Lung (tissue), 12 donors: ENCODE results near the gene FRMD8. TPM values are rescaled to one million over a fixed set of nuclear protein-coding genes. Genes with fewer than 3 reads are reported as not detected.
A peak's percentile ranks its signal among the peaks of the same experiment; 100 is the strongest.

Experiments
- ATAC-seq: fragments of 200-7000 bp; cut with Tn5 transposase; one replicate; pipeline ENCODE4 v1.9.1; 2020; ENCODE audit warnings: moderate number of reproducible peaks; ENCODE audit not compliant: insufficient read depth, low FRiP score
- DNase-seq, 3 donors: peaks; one replicate each; pipeline ENCODE4 v3.0.0-alpha.2; 2013 to 2017
- H3K27ac ChIP-seq, 2 donors: one replicate each; pipeline ENCODE4 v1.5.1; 2013; ENCODE audit warnings: mild to moderate bottlenecking in 2 of 2, moderate library complexity in 2 of 2, control low read depth in 1 of 2, inconsistent platforms in 1 of 2, low read depth in 1 of 2, low read length in 1 of 2
- H3K27me3 ChIP-seq, 3 donors: one replicate each; pipeline ENCODE4 v1.5.1; 2013; ENCODE audit warnings: low read length in 2 of 3; ENCODE audit not compliant: control insufficient read depth in 3 of 3, insufficient read depth in 3 of 3
- H3K36me3 ChIP-seq, 4 donors: one replicate each; pipeline ENCODE4 v1.5.1; 2013; ENCODE audit warnings: low read length in 4 of 4, mild to moderate bottlenecking in 1 of 4, moderate library complexity in 1 of 4; ENCODE audit not compliant: control insufficient read depth in 4 of 4, insufficient read depth in 4 of 4
- H3K4me1 ChIP-seq, 5 donors: one replicate each; pipeline ENCODE4 v1.5.1; 2013; ENCODE audit warnings: low read length in 5 of 5, mild to moderate bottlenecking in 2 of 5, moderate library complexity in 1 of 5; ENCODE audit not compliant: control insufficient read depth in 5 of 5, insufficient read depth in 5 of 5
- H3K4me3 ChIP-seq: one replicate; pipeline ENCODE4 v1.5.1; 2013; ENCODE audit warnings: mild to moderate bottlenecking, control low read depth, moderate library complexity
- H3K9ac ChIP-seq, 2 donors: one replicate each; pipeline ENCODE4 v1.5.1; 2013; ENCODE audit warnings: low read length in 2 of 2, control low read depth in 1 of 2; ENCODE audit not compliant: insufficient read depth in 1 of 2
- H3K9me3 ChIP-seq, 4 donors: one replicate each; pipeline ENCODE4 v1.5.1; 2013; ENCODE audit warnings: low read length in 3 of 4, mild to moderate bottlenecking in 1 of 4, moderate library complexity in 1 of 4; ENCODE audit not compliant: control insufficient read depth in 4 of 4, insufficient read depth in 3 of 4
- CTCF ChIP-seq: IDR thresholded peaks from 2 replicates; pipeline ENCODE4 v1.5.1; 2012; ENCODE audit warnings: mild to moderate bottlenecking; ENCODE audit errors: control extremely low read depth, extremely low read depth
- WGBS, 2 donors: extraction: QIAGEN DNeasy Blood & Tissue Kit; methylation state at CpG; one replicate each; pipeline ENCODE4 v1.1.7; 2013; 5-methylcytosine and 5-hydroxymethylcytosine counted together
- polyA plus RNA-seq, 2 donors: library from polyadenylated mRNA; stranded (reverse); fragments of 200-250 nt; gene quantifications; one replicate each; pipeline ENCODE4 v1.2.1, GENCODE V29; 2013
- total RNA-seq, 2 donors: library from RNA; depleted of rRNA in 1 of 2; stranded (reverse); fragments of >200 nt in 1 of 2; gene quantifications; one replicate each; pipeline ENCODE4 v1.2.1, GENCODE V29; 2014 to 2021
- donor health status: control.
- donor health status: control.
- donor health status: Bipolar disorder and iron deficiency.
- donor health status: healthy.
- donor health status: DM: yes; HTN: yes; CAD: no.

FRMD8 gene
- total and polyA plus RNA-seq, 4 donors = 15.8 to 39.9 (median 22.1) TPM

- DNase-seq (no peak), ATAC-seq (peak; percentile 5)
- H3K4me3 ChIP-seq = peak overlapping the region; percentile 51
- peaks cover 0 to 8% (median 8%) of the 10 kb centered on the region in 3 donors for H3K27me3 ChIP-seq
- no peak for TF ChIP-seq CTCF
- WGBS, 2 donors = 24 to 38% methylated on average over 16 of the region's 16 CpGs
- no peaks in the 10 kb centered on the region for H3K9me3 ChIP-seq
- peaks cover 17 to 24% (median 21%) of the 10 kb centered on the region in 4 donors for H3K36me3 ChIP-seq
- H3K4me1 ChIP-seq = peaks cover 0 to 13% (median 6%) of the 10 kb centered on the region in 5 donors
- peak overlapping the region; percentile 63 to 86 for H3K27ac ChIP-seq
- peak overlapping the region in 1 of 2 donors; percentile 79 for H3K9ac ChIP-seq
Measured at GRCh38 chr11:65353900-65354264, 32.6 kb upstream of the FRMD8 start.

- Histone ChIP-seq H3K9ac (peak within 1 kb of the TSS in 1 of 2 donors; percentile 79), H3K9me3 (no peaks in the 10 kb centered on the region), H3K4me1 (peaks cover 0 to 13% (median 6%) of the 10 kb centered on the region in 5 donors), H3K27ac (peak within 1 kb of the TSS; percentile 63 to 86), H3K27me3 (peaks cover 0 to 8% (median 8%) of the 10 kb centered on the region in 3 donors), H3K36me3 (peaks cover 12 to 21% (median 18%) of the 10 kb centered on the region in 4 donors), H3K4me3 (peak within 1 kb of the TSS; percentile 51)
- WGBS, 2 donors = 1% methylated on average over 64 to 79 of the region's 79 CpGs
- peak; percentile 96 for ATAC-seq
- peak; percentile 98 for DNase-seq
- TF ChIP-seq CTCF = no peak
Measured at GRCh38 chr11:65354265-65355012, 32.0 kb upstream of the FRMD8 start, which contains the start of gene TIGD3. TSS of gene TIGD3 (plus strand) at chr11:65354751. CDS start at chr11:65355809, 1,058 bp downstream.

- no peak for TF ChIP-seq CTCF
- DNase-seq (peak in 1 of 3 donors; percentile 14), ATAC-seq (peak; percentile 7)
- no peaks in the 10 kb centered on the region for H3K9me3 ChIP-seq
- peaks cover 0 to 13% (median 6%) of the 10 kb centered on the region in 5 donors for H3K4me1 ChIP-seq
- H3K9ac ChIP-seq = no peak overlapping the region
- WGBS, 2 donors = 1 to 2% methylated on average over 33 to 47 of the region's 47 CpGs
- H3K27ac ChIP-seq = no peak overlapping the region
- peak overlapping the region; percentile 43 for H3K4me3 ChIP-seq
- peaks cover 5 to 20% (median 12%) of the 10 kb centered on the region in 4 donors for H3K36me3 ChIP-seq
- H3K27me3 ChIP-seq = peaks cover 0 to 8% (median 8%) of the 10 kb centered on the region in 3 donors
Measured at GRCh38 chr11:65355013-65355775, 31.2 kb upstream of the FRMD8 start.
